ENCODE results near the gene PLCB2. TPM values are rescaled to one million over a fixed set of nuclear protein-coding genes. Genes with fewer than 3 reads are reported as not detected.

Gene PLCB2
- total RNA-seq, 1 donor from 2014 or later: 178 TPM

DNA sequence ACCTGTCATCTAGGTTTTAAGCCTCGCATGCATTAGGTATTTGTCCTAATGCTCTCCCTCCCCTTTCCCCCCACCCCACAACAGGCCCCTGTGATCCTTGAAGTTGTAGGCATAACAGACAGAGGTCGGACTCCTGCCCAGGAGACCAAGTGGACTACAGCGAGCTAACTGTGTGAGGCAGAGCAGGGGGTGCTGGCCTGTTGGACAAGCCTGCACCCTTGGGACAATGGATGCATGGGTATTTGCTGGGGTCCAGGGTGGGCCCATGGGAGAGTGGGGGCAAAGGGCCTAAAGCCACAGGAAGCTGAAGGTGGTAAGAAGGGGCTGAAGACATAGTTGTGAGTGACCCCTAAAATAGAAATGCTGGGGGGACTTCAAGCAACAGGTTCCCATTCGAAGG lies 2.5 kb downstream of the PLCB2 start:
- intact Hi-C loops (cut with micrococcal nuclease): loop anchor here (5.0 kb wide), 2 partner anchors 77 to 373 kb away; partner anchors contain the start of genes EIF2AK4 and KNSTRN

DNA sequence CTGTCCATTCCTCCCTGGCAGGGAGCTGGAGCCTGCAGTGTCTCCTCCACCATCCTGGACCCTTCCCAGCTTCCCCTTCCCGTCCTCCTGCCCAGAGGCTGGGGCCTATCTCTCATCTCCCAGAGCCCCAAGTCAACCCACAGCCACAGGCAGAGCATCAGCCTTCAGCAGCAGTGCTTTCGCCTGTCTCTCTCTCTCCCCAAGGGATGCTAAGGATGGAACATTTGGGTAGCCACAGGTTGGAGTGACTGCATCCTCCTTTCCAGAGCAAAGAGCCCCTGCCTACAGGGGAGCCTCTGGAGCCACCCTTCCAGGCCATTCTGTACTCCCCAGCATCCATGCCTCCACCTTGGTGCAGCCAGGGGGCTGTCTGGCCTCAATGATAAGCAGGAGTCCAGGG lies 4.2 kb downstream of the PLCB2 start:
- intact Hi-C loops (cut with micrococcal nuclease): no loop called here

DNA sequence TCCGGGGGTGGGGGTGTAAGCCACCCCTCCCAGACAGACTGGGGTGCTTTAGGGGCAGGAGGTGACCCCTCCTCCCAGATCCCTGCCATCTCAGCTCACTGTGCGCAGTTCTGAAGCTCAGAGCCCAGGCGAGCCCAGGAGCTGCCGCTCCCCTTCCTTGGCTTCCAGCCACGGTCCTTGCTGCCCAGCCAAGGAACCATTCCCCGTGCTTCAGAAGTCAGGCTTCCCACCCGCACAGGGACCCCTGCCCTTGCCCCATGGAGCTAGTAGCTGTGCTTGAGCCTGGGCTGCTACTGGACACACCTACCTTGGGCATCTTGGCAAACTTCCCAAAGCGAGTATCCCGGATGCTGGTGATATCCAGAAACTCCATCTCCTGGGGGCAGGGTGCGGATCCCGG lies 4.8 kb downstream of the PLCB2 start:
- intact Hi-C loops (cut with micrococcal nuclease): no loop called here

DNA sequence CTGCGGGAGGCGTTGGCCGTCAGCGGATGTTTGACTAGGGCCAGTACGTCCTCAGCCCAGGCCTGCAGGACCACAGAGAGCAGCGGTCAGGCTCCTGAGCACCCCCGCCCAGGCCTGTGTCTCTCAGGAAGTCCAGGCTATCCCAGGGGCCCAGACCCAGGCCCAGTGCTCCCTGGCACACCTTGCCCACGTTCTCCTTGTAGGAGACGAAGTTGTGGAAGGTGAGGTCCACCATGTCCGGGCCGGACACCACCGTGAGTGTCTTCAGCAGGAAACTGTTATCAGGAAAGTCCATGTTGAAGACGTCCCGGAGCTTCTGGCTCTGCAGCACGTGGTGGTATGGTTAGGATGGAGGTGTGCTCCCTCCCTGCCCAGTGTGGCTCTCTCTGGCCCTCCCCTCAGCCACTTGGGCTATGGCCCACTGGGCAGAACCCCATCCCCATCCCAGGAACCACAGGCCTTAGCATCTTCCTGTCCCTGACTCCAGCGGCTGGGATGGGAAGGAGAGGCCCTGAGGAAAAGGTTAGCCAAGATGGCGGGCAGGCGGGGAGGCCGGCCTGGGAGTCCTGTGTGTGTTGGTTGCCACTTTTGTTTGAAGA lies 5.3 kb downstream of the PLCB2 start:
- intact Hi-C loops (cut with micrococcal nuclease): no loop called here

DNA sequence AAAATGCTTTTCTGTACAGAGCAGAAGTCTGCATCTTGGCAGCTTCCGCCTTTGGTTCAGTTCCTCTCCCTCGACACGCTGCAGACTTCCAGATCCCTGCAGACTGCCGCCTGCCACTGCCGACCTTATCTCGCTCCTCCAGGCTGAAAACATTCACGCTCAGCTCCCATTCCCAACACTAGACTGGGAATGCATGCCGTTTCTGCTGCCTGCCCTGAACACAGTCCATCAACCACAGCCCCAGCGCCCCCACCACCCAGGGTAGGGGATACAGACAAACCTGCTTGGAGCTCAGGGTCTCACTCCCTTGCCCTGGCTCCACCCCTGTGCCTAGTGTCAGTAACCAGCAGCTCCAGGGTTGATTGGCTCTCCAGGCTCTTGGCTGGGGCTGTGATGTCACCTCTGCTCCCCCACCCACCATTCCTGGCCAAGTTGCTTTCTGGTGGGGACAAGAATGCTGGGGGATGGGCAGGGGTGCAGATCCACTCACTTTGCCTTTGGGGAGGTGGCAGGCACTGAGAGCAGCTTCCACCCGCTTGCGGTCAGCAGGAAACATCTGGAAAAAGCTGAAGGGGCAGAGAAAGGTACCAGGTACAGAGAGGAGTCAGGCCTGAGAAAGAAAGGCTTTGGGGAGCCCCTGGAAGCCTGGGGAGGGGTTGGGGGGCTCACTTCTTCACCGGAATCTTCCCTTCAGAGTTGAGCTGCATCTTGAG lies 6.1 kb downstream of the PLCB2 start:
- intact Hi-C loops (cut with micrococcal nuclease): no loop called here

DNA sequence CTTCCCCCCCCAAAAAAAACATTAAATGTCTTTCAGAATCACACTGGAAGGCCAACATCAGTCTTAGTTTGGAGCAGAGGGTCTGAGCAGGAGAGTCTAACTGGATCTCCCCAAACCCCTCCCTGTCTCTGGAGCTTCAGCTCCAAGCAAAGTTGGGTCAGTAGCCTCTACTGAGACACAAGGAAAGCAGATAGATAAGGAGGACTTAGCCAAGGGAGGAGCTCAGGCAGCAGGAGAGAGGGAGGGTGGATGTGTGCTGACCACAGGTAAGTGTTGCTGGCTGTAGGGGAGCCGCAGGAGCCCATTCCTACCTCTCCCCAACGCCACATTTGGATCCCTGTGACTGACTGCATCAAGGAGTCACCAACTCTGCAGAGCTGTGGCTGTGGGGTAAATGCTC lies 7.0 kb downstream of the PLCB2 start:
- intact Hi-C loops (cut with micrococcal nuclease): no loop called here

DNA sequence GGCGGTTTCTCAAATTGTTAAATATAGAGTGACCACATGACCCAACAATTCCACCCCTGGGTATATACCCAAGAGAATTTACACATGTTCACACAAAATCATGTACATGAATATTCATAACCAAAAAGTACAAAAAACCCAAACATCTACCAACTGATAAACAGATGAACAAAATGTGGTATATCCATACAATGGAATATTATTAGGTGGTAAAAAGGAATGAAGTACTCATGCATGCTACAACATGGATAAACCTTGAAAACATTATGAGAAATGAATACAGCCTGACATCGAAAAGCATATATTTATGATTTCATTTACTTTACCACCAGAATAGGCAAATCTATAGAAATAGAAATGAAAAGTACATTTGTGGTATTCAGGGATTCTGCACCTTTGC lies 7.4 kb downstream of the PLCB2 start:
- intact Hi-C loops (cut with micrococcal nuclease): no loop called here

DNA sequence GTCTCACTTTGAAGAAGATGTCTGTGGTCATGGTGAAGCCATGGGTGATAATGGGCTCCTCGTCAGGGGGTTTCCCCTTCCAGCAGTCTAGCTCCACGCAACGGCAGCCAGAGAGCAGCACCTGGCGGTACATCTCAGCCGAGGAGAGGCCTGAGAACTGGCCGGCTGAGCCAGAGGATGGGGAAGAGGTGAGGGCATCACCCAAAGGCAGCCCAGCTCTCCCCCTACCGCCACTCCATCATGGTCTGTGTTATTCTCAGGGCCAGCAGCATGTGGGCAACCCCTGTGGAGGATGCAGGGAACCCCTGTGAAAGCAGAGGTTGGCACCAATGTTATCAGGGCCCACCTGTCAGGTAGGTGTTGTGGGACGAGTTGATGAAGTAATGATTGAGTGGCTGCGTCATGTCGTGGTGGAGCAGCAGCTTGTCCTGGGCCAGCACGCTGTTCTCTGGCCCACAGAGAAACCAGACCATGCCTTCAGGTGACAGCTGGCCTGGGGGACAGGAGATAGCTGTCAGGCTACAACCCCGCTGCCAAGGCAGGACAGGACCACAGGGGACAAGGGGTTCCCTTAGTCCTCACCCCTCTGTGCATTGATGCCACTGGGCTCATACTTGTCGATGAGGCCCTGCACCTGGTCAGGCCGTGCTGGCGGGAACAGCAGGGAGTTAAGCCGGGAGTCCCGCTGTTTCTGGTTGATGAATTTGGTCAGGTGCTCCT lies 9.4 kb downstream of the PLCB2 start:
- intact Hi-C loops (cut with micrococcal nuclease): no loop called here

DNA sequence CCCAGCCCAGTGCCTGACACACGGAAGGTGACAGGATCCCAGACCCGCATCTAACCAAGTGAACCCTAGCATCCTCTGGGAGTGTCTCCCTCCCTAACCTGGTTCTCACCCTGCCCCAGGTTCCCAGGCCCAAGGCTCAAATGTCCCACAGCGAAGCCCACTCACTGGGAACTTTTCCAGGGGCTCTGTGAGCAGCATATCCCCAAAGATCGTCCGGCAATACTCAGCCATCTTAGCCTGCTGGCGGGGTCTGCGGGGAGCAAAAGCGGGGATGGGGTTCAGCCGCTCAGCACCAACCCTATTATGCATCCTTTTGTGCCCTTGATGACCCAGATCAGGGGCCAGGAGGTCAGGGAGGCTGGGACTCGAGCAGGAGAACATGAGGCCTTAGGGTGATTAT lies 10.4 kb downstream of the PLCB2 start:
- intact Hi-C loops (cut with micrococcal nuclease): no loop called here

DNA sequence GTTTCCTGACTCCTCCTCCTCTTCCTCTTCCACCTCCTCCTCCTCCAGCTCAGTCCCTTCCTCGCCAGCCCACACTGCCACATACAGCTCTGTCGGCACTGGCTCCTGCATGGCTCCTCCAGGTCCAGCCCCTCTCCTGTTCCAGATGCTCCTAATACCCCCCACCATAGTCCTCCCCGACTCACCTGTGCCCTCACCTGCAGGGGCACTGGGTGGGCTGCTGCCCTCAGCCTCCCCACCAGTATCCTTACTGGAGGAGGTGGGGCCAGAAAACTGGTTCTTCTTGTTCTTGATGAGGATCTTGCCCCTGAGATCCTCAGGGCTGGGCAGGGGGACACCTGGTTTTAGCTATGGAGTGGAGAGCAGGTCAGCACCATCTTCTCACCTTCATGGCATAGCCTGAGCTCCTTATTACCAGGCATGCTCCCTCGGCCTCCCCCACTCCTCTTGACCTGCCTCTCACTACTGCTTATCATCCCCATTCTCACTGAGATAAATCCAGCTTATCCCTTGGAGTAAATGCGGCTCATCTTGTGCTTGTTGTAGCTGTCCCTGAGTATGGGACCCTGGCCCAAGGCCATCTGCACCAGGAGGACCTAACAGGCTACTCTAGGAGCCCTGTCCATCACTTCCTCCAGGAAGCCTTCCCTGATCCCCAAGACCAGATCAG lies 11.0 kb downstream of the PLCB2 start:
- intact Hi-C loops (cut with micrococcal nuclease): no loop called here

DNA sequence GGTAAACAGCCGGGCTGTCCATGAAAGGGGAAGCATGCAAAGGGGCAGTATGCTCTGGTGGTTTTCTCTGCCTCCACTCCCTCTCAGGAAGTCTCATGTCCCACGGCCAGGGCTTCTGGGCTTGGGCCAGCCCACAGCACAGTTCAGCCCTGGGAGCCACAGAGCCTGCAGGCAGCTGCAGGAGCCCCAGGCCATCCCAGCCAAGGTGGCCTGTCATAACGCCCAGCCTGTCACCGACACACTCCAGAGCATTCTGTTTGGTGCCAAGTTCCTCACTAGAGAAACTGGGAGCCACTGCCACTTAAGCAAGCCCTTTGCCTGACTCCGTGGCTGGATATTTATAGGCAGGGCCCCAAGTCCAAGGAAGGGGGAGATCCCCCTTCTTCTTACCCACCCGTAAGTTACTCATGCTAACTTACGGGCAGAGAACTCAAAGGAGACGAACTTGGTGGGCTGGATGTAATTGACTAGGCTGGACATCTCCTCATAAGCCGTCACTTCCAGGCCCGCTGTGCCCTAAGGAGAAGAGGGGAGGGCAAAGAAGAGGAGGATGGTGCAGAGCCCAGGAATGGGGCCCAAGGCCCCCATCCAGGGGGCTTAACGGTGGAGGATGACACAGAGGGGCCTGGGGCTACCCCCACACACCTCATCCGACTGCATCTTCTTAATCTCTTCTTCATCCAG lies 11.7 kb downstream of the PLCB2 start:
- intact Hi-C loops (cut with micrococcal nuclease): no loop called here

DNA sequence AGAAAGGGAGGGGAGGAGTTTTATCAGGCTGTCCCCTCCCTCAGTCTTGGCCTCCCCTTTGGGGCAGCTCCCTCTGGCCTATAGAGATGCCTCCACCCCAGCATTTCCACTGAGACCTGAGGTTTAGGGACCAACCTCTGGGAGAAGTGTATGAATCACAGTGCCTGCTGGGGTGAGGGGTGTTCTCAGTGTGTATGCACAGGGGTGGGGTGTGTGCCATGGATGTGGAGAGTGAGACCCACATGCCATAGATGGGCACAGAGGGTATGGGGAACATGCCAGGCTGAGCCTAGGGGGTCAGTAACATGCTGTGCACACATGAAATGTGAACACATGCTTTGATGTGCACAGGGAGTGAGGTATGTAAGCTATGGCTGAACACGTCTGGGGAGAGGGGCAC lies 12.4 kb downstream of the PLCB2 start:
- intact Hi-C loops (cut with micrococcal nuclease): no loop called here

DNA sequence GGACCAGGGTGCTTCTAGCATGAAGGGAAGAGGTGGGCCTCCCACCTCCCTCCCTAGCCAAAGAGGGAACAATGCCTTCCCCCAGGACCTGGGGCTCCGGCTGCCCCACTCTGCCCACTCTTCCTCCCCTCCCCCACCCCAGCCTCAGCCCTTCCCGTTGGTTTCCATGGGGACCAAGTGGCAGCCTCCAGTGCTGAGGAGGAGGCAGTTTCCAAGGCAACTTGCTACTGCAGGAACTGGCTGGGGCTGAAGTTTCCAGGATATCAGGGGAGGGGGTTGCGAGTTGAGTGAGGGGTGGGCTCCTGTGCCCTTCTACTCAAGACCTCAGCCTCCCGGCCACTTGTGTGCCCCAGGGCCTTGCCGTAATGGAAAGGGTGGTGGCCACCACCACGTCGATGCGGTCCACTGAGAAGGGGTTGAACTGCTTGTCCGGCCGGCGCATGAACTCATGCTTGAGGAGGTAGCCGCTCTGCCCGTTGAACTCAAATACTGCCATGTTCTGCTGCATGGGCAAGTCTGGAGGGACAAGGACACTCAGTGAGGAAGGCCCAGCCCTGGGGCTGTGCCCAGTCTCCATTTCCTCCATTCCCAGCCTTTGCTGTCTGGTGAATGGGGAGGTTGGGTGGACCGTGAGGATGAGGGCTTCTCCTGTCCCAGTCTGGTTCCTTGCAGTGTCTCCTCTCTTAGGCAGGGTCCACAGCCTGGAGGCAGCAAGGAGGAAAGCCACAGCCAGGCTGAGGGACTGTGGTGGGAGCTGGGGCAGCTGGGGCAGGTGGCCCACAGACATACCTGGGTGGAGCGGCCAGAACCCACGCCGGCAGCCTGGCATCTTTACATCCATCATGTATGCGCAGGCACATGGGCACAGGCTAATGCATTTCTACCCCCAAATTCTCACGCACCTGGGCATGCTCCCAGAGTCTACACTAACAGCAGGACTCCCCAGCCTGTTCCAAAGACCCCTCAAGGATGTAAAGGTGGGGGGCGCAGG lies 13.5 kb downstream of the PLCB2 start:
- intact Hi-C loops (cut with micrococcal nuclease): no loop called here

DNA sequence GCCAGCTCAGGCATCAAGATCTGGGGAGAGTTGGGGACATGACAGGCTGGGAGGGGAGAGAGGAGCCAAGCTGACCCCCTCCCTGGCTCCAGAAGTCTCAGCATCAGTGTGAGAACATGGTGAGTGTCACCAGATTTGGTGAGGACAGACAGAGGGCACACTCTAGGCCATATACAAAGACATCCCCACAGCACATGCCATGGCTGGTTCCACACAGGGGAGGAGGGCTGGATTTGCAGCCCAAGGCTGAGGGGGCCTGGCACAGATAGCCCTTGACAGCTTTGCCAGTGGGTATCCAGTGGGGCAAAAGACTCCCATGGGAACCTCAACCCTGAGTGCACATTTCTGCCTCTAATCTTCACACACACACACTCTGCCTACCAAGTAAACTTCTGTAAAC lies 14.7 kb downstream of the PLCB2 start:
- intact Hi-C loops (cut with micrococcal nuclease): no loop called here

DNA sequence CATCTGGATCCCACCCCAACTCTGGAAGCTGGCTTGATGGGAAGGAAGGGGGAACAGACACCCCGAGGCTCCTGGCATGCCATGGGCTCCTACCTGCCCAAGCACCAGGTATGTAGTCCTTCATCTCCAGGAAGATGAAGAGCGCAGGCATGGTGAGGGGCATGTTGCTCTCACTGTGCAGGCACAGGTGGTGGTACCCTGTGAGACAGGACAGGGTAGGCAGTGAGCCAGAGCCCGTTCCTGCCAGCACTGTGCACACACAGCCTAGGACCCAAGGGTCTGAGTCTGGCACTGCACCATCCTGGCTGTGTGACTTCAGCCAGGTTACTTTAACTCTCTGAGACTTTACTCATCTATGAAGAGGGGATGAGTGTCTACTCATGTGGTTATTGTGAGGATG lies 15.5 kb downstream of the PLCB2 start:
- intact Hi-C loops (cut with micrococcal nuclease): no loop called here

DNA sequence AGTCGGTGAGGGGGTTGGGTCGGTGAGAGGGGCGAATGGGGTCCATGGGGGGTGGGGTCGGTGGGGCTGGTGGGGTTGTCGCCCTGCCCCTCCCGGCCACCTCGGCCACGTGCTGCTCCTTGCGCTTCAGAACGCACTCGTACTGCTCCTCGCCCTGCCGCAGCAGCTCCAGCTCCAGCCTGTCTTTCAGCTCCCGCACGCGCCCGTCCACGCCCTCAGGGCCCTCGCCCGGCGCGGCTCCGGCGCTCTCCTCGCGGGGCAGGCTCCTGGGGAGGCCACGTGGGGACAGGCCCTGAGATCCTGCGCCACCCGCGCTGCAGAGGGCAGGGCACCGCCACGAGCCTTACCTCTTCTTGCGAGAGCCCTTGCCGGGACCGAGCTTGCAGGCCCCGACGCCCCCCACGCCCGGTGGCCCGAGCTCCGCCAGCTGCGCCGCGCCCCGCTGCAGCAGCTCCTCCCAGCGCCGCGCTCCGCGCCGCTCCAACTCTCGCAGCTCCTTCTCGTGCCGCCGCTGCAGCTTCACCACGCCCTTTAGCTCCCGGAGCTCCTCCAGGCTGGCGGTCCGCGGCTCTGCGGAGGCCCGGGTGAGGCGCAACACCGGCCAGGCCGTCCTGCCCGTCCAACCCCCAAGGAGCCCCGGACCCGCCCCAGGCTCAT lies 16.7 kb downstream of the PLCB2 start:
- intact Hi-C loops (cut with micrococcal nuclease): no loop called here

DNA sequence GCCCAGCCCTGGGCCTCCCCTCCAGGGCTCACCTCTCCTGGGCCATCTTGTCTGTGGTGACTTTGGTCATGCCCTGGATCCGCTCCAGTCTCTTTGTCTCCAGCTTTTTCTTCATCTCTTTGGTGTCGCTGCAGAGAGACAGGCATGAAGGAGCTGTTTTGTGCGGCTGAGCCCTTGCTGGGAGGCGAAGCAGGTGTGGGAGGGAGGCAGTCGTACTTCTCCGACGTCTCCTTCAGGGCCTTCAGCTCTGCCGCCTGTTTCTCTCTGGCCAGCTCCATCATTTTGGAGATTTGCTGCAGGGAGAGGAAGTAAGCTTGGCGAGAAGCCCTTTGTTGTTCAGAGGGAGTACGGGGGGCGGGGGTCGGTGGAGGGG lies 17.2 kb downstream of the PLCB2 start:
- intact Hi-C loops (cut with micrococcal nuclease): no loop called here

DNA sequence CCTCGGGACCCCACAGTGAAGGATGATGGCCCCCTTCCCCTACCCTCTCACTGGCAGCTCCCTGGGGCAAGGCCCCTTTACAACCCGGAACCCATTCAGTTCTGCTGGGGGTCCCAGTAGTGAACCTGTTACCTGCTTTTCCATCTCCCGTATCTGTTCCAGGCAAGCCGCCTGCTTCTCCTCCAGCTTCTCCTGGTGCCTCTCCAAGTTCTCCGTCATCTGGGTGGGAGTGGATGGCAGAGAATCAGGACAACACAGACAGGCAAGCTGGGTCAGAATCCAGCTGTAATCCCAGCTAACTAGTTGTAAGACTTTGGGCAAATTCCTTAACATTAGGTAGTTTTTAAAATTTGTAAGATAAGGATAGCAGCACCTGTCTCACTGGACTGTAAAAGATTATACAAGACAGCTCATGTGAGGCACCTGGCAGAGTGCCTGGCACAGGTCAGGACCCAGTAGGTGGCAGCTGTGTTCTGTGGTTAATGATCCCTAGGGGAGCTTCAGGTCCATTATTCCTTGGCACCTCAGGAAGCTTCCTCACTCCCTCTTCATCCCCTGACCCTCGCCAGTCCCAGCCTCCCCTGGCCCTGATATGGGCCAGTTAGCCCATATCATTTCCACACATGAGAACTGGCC lies 18.5 kb downstream of the PLCB2 start:
- intact Hi-C loops (cut with micrococcal nuclease): no loop called here

DNA sequence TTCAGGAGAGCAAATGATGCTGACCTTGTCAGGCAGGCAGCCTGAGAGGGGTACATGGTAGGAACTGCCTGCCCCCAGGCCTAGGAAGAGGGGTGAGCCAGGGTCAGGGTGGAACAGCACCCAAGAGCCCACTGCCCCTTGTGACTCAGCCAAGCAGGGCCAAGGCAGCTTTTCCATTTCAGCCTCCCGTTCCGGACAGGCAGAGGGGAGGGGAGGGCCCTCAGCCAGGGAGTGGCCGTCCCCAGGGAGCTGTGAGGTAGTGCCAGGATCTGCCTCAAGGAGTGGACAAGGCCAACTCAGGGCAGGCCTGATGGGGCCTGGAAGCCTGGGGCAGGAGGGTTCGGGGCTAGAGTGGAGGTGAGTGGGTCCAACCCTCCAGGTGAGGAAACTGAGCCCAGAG lies 19.8 kb downstream of the PLCB2 start:
- intact Hi-C loops (cut with micrococcal nuclease): no loop called here
